Activated naive CD4-positive, alpha-beta T cell treated with Interleukin-2 at 50 U/mL for 16 hours (primary cell): Measurements from ENCODE around the gene TPST2.

Experiments
- DNase-seq: peaks from one replicate; pipeline ENCODE4 v3.0.0-alpha.2; 2020

The TPST2 gene

DNA sequence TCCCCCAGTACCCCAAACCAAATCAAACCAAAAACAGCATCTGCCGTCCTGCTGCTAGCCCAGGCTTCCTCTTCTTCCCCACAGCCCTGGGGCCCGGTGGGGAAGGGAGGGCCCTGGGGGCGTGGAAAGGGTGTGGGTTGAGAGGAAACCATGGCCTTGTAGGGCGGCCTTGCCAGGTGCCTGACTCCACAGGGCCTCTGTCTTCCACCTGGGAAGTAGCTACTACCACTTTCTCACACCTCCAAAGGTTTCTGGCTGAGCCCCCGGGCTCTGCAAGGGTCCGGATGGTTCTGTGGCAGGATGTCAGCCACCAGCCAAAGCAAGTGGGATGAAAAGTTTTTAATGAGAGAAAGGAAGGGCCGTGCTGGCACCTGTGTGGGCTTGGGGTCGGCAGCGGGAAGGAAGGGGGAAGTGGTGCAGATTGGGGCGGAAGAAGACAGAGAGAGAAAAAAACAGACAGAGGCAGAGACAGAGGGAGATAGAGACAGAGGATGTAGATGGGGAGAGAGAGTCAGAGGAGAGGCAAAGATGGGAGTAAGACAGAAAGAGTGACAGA, 10.5 kb downstream of the TPST2 start:
- peak; percentile 58 for DNase-seq

DNA sequence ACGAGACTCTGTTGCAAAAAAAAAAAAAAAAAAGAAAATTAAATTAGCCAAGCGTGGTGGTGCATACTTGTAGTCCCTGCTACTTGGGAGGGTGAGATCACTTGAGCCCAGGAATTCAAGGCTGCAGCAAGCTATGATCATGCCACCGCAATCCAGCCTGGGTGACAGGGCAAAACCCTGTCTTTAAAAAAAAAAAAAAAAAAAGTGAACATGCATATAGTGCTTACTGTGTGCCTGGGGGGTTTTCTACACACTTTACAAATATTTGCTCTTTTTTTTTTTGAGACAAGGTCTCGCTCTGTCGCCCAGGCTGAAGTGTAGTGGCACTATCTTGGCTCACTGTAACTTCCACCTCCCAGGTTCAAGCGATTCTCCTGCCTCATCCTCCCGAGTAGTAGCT, 12.9 kb downstream of the TPST2 start:
- no peak for DNase-seq

DNA sequence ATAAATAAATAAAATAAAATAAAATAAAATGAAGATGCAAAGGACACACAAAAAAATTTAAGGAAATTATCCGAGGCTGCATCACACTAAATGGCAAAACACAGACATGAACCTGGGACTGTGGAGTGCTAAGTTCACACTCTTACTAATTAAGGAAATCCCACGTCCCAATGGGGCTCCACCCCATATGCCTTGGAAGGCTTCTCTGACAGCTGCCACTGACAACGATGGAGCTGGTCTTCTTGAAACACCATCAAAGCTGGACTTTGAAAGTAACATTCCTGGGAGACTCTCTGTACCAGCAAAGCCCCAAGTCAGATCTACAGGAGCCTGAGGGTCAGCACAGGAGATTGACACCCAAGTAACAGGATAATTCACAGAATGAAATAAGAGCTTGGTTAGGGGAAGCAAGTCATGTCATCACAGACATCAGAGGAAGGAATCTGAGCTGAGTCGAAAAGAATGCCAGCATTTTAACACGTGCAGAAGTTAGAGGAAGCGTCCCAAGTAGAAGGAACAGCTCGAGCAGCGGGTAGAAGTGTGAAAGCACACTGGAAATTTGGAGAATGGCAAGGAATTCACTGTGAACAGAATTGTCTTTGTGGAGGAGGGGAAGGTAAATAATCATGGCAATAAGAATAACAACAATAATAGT, 13.8 kb downstream of the TPST2 start:
- DNase-seq: no peak

DNA sequence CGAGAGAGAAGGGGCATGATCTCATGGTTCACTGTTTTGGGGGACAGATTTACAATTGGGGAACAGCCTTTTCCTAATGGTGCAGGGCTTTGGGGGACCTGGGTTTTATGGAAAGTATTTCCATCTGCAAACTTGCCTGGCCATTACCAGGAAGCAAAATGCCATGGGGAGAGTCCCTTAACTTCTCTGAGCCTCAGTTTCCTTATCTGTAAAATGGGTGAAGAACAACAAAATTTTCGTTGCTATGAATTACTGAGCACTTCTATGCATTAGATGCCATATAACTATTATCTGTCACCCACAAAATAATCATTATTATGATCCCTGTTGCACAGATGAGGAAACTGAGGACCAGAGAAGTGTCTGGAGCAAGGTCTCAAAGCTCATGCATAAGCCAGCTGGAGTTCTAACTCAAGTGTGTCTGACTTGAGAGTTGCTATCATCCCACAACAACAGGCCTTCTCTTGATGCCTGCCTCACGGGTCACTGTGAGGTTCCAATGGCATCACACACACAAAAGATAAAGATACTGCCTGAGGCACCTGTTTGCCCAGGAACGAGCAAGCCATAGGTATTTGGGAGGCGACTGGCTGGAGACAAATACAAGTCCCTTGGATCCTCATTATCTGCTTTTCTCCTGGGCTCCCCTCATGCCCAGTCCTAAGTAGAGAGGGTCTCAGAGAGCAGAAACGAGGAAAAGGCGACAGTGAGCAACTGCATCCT, 15.8 kb downstream of the TPST2 start:
- no peak for DNase-seq

DNA sequence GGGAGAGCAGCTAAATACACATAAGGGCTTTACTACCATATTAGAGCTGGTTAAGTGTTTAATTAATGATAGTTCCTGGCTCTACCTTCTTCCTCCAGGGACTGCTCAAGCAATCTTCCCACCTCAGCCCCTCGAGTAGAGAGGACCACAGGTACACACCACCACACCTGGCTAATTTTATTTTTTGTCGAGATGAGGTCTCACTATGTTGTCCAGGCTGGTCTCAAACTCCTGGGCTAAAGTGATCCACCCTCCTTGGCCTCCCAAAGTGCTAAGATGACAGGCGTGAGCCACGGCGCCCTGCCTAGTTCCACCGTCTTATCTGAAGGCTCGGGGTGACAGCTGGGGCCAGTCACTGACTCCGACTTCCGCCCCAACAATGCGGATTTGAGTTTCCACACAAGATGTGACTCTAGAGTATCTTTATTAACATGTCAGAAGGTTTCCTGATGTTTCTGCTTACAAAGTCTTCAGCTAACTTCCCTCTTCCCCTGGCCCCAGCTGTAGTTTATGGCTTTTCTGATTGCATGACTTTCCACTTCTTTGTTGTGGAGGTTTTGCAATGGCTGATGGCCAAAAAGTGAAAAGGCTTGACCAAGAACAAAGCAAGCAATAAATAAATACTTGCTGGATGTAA, 16.8 kb downstream of the TPST2 start:
- DNase-seq: no peak

DNA sequence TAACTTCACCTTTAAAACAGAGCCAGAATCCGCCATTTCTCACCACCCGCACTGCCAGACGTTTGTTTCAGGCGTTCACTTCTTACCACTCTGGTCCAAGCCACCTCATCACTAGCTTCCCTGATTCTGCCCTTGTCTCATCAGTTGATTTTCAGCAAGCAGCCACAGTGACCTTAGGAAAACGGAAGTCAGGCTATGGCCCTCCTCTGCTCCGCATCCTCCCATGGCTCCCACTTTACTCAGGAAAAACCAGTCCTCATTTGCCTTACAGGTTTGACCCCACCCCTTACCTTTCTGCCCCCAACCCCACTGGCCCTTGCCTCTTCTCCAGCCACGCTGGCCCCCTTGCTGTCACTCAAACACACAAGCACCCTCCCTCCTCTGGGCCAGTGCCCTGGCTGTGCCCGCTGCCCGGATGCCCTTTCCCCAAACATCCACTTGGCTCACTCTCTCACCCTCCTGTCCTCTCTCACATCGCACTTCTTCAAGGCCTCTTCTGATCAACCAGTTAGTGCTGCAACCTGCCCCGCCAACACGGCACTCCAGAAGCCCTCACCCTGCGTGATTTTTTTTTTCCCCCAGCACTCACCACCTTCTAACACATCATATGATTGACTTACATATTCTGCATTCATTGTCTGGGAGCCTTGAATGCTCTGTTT, 18.9 kb downstream of the TPST2 start:
- DNase-seq: no peak

DNA sequence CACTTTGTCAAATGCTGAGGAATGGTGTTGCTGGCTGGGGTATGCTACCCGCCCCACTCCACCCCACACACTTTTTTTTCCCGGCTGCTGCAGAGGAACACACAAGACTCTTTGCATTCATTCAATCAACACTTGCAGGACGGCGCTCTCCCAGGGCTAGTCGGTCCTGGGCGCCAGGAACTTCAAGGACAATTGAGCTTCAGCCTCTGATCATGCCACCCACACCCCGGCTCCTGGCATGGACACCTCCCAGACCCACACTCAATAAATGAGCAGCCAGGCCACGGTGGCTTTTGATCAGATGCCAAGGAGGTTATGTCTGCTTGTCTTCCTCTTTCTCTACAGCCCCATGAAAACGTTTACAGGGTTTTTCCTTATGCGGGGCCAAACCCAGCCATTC, 19.8 kb downstream of the TPST2 start:
- DNase-seq: no peak

DNA sequence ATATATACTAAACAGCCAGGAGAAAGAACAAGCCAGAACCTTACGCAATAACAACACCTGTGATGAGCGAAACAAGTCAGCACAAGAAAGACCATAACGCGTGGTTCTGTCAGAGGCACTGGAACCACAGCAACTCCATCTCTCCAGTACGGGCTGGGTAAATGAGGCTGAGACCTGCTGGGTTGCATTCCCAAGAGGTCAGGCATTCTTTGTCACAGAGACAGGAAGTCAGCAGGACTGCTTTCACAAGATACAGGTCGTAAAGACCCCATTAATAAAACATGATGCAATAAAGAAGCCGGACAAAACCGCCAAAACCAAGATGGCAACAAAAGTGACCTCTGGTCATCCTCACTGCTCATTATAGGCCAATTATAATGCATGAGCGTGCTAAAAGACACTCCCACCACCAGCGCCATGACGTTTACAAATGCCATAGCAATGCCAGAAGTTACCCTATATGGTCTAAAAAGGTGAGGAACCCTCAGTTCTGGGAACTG, 21.7 kb downstream of the TPST2 start:
- no peak for DNase-seq

DNA sequence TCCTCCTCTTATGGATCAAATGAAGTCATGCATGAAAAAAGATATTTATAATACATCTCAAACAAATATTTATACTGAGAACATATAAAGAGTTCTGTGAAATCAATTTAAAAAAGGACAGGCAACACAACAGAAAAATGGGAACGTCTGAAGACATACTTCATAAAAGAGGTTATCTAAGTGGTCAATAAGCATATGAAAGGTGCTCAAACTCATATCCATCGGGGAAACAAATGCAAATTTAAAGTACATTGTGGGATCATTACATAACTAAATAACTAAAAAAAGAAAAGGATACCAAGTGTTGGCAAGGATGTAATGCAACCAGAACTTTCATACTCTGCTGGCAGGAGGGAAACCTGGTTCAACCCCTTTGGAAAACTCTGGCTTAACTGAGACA, 22.3 kb downstream of the TPST2 start:
- no peak for DNase-seq

DNA sequence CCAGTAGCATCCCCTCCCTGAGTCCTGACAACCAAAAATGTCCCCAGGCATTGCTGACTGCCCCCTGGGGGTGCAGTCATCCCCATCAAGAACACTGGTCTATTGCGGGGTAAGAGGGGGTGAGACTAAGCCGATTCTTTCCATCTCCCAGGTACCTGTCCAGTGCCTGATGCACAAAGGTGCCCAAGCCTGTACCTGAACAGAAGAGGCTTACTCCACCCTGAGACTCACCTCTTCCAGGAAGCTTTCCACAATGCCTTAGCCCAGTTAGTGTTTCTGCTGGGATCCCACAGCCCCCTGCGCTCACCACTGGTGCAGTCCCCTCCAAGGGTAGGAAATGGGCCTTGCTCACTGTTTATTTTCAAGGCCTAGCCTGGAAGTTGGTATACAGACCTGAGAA, 22.9 kb downstream of the TPST2 start:
- DNase-seq: no peak

DNA sequence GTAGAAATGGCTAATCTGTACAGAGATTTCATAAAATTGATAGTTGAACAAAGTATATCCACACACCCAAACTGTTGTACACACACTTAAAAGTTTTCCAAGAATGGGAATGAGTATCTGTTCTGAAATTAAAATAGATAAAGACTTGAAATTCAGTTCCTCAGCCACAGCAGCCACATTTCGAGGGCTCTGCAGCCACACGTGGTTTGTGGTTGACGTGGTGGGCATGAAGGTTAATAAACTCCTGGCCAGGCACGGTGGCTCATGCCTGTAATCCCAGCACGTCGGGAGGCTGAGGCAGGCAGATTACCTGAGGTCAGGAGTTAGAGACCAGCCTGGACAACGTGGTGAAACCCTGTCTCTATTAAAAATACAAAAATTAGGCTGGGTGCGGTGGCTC, 24.0 kb downstream of the TPST2 start:
- DNase-seq: no peak

DNA sequence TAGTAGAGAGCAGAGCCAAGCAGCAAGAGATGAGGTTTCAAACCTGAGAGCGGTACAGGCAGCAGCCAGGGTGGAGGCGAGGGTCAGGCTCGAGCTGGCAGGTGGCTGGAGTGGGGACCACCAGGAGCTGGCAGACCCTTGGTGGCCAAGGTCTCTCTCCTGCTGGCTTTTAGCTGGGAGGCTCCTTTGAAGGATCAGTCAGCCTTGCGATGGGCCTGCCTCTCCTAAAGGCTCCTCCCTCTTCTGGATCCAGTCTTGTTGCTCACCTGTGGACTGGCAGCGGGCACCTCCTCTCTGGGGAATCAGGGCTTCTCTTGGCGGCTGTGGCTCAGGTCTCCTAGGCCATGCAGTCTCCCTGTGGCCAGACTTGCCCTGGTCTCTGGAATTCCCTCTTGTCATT, 24.8 kb downstream of the TPST2 start:
- DNase-seq: no peak

DNA sequence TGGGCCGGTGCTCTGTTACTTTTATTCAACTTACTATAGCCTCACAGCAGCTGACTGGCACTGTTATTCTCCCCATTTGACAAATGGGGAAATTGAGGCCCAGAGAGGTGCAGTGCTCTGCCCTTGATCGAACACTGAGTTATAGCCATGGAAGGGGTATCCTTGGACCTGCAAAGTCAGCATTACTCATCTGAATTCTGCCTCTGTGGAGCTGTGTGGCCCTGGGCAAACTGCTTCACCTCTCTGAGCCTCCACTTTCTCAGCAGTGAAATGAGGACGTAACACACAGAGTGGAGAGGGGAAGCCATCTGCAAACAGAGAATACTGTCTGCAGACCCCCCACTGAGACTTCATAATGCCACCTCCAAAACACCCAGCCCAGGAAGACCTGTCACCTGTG, 25.3 kb downstream of the TPST2 start:
- DNase-seq: no peak

DNA sequence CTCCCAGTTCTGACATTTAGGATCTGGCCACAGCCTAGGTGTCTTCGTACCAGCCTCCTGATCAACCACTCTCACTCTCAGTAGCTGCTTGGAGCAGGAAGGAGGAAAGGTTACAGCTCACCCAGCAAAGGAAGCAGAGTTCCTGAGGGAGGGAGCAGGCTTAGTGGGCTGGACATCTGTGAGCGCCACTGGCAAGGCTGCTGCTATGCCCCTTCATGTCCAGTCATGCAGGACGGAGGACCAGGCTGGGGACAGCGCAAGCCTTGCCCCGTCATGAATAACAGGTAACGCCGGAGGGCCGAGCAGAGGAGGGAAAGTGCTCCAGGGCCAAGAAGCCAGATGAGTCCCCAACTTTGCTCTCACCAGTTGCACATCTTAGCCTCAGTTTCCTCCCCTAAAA, 25.8 kb downstream of the TPST2 start:
- no peak for DNase-seq

DNA sequence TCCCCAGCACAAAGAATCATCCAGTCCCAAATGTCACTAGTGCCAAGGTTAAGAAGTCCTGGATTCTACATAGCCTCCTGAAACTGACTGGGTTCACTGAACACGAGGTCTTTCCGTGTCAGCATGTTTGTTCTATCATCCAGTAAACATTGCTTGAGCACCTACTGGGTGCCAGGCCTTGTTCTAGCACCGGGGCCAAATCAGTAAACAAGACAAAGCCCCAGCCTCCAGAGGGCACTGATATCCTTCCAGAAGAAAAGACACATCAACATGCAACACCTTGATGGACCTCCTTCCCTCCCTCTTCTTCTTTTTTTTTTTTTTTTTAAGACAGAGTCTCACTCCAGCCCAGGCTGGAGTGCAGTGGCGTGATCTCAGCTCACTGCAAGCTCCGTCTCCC, 26.9 kb downstream of the TPST2 start:
- DNase-seq: no peak

DNA sequence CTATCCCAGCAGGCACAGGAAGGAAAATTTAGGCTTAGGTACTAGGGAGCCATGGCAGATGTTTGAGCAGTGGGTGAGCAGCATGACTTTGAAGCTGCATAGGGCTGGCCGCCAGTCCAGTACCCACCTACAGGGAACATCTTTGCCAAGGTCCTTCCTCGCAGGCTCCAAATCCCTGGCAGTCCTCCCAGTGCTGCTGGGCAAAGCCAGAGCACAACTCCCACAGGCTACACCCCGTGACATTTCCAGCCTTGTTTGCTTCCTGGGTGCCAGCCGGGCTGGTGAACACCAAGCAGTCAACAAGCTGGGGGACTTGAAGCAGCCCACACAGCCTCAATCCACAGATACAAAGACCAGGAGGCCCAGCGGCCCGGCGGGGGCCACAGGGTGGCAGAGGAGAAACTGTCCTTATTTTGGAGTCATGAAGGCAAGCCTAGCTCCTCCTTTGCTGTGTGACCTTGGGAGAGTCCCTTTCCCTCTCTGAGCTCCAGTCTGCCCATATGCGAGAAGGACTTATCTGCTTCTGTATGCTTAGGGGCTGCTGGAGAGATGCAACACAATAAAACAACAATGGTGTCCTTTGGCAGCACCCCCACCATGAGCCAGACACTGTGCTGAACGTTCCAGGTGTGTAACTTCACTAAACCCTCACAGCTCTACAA, 28.0 kb downstream of the TPST2 start:
- no peak for DNase-seq

DNA sequence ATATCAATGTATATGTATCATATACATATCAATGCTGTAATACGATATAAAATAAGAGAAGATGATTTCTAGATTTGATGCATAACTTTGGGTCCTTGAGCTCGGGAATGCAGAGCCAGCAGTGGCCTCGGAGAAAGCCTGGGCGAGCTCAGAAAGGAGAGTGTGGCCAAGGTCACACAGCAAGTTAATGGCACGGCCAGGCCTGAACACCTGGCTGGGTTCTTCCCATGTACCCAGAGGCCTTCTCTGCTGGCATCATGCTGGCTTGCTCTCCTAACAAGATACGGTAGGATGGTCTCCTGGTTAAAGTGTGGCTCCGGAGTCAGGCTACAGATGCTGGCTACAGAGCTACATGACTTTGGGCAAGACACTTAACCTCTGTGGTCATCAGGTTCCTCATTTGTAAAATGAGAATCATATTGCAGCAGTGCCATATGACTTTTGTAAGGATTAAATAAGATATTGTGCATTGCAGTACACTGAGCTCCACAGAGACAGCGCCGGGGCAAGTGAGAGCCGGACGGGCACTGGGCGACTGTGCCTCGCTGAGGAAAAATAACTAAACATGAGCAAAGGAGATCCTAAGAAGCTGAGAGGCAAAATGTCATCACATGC, 29.9 kb downstream of the TPST2 start:
- no peak for DNase-seq

DNA sequence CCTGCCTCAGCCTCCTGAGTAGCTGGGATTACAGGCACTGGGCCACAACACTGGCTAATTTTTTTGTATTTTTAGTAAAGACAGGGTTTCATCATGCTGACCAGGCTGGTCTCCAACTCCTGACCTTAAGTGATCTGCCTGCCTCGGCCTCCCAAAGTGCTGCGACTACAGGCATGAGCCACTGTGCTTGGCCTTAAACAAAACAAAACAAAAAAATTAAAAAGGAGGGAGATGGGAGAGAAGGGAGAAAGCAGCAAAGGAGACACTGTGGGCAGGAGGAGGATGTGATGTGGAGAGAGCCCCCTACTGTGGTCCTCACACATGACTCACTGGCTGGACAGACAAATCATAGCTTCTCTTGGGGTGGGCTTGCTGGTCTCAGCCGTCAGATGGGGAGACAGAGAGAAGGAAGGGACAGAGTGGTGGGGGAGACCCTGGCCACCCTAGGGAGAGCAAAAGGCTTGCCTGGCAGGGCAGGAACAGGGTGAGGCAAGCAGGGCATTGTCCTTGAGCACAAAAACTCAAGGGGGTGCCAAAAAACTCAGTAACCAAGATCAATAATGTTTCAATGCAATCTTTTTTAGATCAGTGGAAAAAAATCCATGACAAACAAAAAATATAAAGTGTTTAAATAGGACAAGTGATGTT, 31.6 kb downstream of the TPST2 start:
- DNase-seq: no peak

DNA sequence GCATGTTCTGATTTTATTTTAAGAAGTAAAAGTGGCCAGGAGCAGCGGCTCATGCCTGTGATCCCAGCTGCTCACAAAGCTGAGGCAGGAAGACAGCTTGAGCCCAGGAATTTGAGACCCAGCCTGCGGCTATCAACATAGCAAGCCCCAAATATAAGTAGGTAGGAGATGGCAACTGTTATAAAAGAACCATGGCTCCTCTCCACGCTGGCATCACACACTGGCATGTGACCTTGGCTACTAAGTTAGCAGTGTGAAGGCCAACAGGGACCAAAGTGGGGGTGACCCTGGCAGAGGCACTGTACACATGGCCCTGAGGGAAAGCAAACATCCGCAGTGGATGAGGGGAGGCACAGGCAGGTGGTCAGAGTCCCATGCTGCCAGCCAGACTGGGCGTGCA, 33.0 kb downstream of the TPST2 start:
- no peak for DNase-seq

DNA sequence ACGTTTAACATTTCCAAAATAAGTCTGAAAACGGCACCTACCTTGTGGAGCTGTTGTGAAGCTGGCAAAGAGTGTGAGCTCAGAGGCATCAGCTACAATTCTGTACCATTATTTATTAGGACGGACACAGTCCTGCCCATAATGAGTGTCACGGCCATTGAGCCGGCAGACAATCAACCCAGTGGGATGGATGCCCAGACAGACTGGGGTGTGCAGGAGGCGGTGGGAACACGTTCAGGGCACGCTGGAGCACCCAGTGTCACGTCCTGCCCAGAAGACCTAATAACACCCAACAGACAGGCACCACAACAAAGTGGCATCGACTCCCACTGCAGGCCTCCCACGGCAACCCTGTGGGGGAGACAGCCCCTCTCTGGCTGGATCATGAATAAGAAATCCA, 34.5 kb downstream of the TPST2 start:
- DNase-seq: no peak

DNA sequence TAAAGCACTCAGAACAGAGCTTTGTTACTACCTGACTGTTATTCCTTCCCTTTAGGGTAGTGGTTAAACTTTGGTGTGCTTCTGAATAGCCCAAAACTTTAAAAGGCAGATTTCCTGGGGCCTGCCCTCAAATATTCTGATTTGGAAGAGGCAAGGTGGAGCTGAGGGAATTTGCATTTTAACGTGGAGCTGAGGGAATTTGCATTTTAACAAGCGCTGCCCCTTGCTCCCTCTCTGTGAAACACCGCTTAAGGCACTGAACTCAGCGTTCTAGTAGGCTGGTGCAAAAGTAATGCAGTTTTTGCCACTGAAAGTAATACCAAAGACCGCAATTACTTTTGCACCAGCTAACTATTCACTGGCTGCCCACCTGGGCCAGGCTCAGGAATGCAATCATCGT, 35.0 kb downstream of the TPST2 start:
- no peak for DNase-seq
